SK-N-MC (cell line): ENCODE results near the gene MRPL58.

Experiments
- DNase-seq: peaks from one replicate; pipeline ENCODE4 v3.0.0-alpha.2; 2011; ENCODE audit warnings: low read depth, low spot score
- H3K27ac ChIP-seq: fragments of 200-600 bp; sonication (generic); 2 replicates; pipeline ENCODE4 v1.5.1; 2016; ENCODE audit warnings: mixed run types
- H3K36me3 ChIP-seq: fragments of 200-600 bp; sonication (generic); 2 replicates; pipeline ENCODE4 v1.6.1; 2017; ENCODE audit warnings: antibody characterized with exemption, low read length, mixed read lengths; ENCODE audit not compliant: insufficient read depth
- H3K4me3 ChIP-seq: fragments of 200-600 bp; sonication (generic); 2 replicates; pipeline ENCODE4 v1.5.1; 2016
- H3K9ac ChIP-seq: fragments of 200-600 bp; sonication (generic); 2 replicates; pipeline ENCODE4 v1.8.0; 2017; ENCODE audit warnings: mixed run types, mixed read lengths; ENCODE audit not compliant: insufficient read length
- H3K9me3 ChIP-seq: fragments of 200-600 bp; sonication (generic); 2 replicates; pipeline ENCODE4 v1.6.1; 2017; ENCODE audit warnings: low read depth, mild to moderate bottlenecking, antibody characterized with exemption, low read length, moderate library complexity, mixed read lengths
- EZH2 ChIP-seq: fragments of 200-600 bp; sonication (generic); IDR thresholded peaks from one replicate; pipeline ENCODE4 v1.6.1; 2017; ENCODE audit warnings: antibody characterized with exemption
- FOXP2 ChIP-seq: optimal IDR thresholded peaks from 2 replicates; pipeline ENCODE3; 2011; ENCODE audit warnings: mild to moderate bottlenecking, moderate library complexity; ENCODE audit not compliant: insufficient read depth; ENCODE audit errors: extremely low read length, control extremely low read depth
- POLR2AphosphoS5 ChIP-seq: IDR thresholded peaks from 2 replicates; pipeline ENCODE4 v1.6.1; 2012; ENCODE audit warnings: mild to moderate bottlenecking, low read depth, low read length, borderline replicate concordance

Gene MRPL58

GRCh38 chr17:75063201-75063600 lies 50.7 kb downstream of the MRPL58 start:
- no peak overlapping the region for H3K9ac ChIP-seq
- DNase-seq, result no peak
- no peak overlapping the region for H3K27ac ChIP-seq
- TF ChIP-seq EZH2 (no peak), FOXP2 (no peak), POLR2AphosphoS5 (no peak)
- H3K9me3 ChIP-seq, result no peaks in the 10 kb centered on the region
- H3K4me3 ChIP-seq, result no peak overlapping the region
- peaks cover 36% of the 10 kb centered on the region for H3K36me3 ChIP-seq

DNA sequence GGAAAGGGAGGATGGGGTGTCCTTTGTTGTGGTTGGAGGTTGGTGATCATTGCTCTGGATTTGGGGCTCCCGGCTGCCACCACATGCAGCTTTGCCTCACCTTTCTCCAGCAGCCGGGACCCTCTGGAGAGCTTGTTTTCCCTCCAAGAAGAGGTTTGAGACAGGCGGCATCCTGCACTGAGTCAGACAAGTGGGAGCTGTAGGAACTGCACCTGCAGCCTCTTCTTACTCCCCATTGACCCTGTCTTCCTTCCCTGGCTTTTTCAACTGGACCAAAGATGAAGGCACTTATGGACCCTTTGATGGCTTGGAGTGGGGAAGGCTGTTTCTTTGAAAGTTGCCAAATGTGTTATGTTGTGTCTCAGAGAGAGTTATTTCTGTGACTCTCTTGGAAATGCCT lies 51.2 kb downstream of the MRPL58 start:
- H3K9ac ChIP-seq, result no peak overlapping the region
- H3K27ac ChIP-seq, result no peak overlapping the region
- TF ChIP-seq FOXP2, result no peak
- no peak for TF ChIP-seq POLR2AphosphoS5
- TF ChIP-seq EZH2, result no peak
- H3K4me3 ChIP-seq, result no peak overlapping the region
- peaks cover 36% of the 10 kb centered on the region for H3K36me3 ChIP-seq
- no peaks in the 10 kb centered on the region for H3K9me3 ChIP-seq
- no peak for DNase-seq

GRCh38 chr17:75064040-75064439 lies 51.6 kb downstream of the MRPL58 start:
- Histone ChIP-seq H3K9ac (no peak overlapping the region), H3K27ac (no peak overlapping the region), H3K4me3 (no peak overlapping the region), H3K36me3 (peaks cover 36% of the 10 kb centered on the region), H3K9me3 (no peaks in the 10 kb centered on the region)
- no peak for TF ChIP-seq FOXP2
- no peak for TF ChIP-seq EZH2
- TF ChIP-seq POLR2AphosphoS5, result no peak
- DNase-seq, result no peak

GRCh38 chr17:75064460-75064859 lies 52.0 kb downstream of the MRPL58 start:
- H3K9me3 ChIP-seq, result no peaks in the 10 kb centered on the region
- H3K4me3 ChIP-seq, result no peak overlapping the region
- H3K36me3 ChIP-seq, result peaks cover 34% of the 10 kb centered on the region
- no peak for TF ChIP-seq FOXP2
- TF ChIP-seq EZH2, result no peak
- no peak for TF ChIP-seq POLR2AphosphoS5
- no peak for DNase-seq
- H3K9ac ChIP-seq, result no peak overlapping the region
- H3K27ac ChIP-seq, result no peak overlapping the region

- no peak overlapping the region for H3K9ac ChIP-seq
- DNase-seq, result no peak
- TF ChIP-seq POLR2AphosphoS5 (no peak), EZH2 (no peak), FOXP2 (no peak)
- no peaks in the 10 kb centered on the region for H3K9me3 ChIP-seq
- H3K36me3 ChIP-seq, result peaks cover 30% of the 10 kb centered on the region
- peak overlapping the region; percentile 81; the same call in 1 of the 2 replicates for H3K27ac ChIP-seq
- no peak overlapping the region for H3K4me3 ChIP-seq
These were observed 52.5 kb downstream of the MRPL58 start for GRCh38 chr17:75064867-75065561.

DNA sequence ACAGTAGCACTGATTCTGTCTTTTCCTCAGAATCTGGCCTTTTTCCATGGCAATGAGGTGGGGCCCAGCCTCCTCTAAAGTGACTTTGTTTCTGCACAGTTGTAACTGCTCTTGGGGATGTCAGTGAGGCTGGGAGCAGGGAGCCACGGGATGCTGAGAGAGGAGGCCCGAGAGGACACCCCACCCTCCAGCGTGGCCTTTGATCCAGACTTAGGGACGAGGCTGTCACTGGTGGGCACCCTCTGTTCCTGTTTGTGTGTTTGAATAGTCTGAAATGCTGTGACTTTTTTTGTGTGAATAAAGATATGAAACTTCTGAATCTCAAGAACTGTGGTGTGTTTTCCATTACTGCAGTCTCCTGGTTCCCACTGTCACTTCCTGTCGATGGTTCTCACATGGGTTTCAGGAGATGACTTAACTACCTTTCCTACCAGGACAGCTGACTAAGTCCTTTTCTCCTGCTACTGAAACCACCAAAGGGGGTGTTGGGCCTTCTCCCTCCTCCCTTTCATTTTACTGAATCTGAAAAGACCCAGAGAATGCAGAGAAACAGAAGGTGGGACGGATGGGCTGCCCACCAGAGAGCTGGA lies 53.2 kb downstream of the MRPL58 start:
- Histone ChIP-seq H3K9ac (peak overlapping the region; percentile 57), H3K36me3 (peaks cover 28% of the 10 kb centered on the region), H3K9me3 (no peaks in the 10 kb centered on the region), H3K4me3 (no peak overlapping the region), H3K27ac (peak overlapping the region; percentile 81)
- no peak for TF ChIP-seq POLR2AphosphoS5
- TF ChIP-seq FOXP2, result no peak
- TF ChIP-seq EZH2, result no peak
- no peak for DNase-seq

DNA sequence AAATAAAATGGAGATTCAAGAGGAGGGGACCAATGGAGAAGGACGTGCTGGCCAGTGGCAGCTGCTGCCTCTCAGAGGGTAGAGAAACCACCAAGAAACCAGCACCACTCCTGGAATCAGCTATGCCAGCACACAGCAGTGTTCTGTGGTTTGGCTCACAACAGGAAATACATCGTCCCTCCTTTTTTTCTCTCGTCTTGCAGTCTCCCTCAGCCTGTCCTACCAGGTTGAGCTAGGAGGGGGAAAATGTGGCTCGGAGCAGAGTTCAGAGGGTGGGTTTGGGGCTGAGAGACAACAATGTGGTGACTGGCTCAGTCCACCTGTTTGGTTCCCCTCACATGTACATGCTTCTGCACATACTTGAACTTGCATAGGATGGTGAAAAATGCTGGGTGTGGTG lies 55.4 kb downstream of the MRPL58 start:
- Histone ChIP-seq H3K36me3 (peaks cover 12% of the 10 kb centered on the region; the same call in 1 of the 2 replicates), H3K9ac (no peak overlapping the region), H3K4me3 (no peak overlapping the region), H3K27ac (no peak overlapping the region), H3K9me3 (no peaks in the 10 kb centered on the region)
- no peak for DNase-seq
- no peak for TF ChIP-seq POLR2AphosphoS5
- no peak for TF ChIP-seq FOXP2
- no peak for TF ChIP-seq EZH2

- no peaks in the 10 kb centered on the region for H3K9me3 ChIP-seq
- peaks cover 3% of the 10 kb centered on the region; the same call in 1 of the 2 replicates for H3K36me3 ChIP-seq
- no peak for DNase-seq
- H3K27ac ChIP-seq, result no peak overlapping the region
- no peak overlapping the region for H3K4me3 ChIP-seq
- TF ChIP-seq POLR2AphosphoS5 (no peak), EZH2 (no peak), FOXP2 (no peak)
- no peak overlapping the region for H3K9ac ChIP-seq
These were observed 56.3 kb downstream of the MRPL58 start for GRCh38 chr17:75068750-75069149.
